ENCODE data around the gene FARP1.

GRCh38 chr13:98471934-98472333 lies 329.0 kb downstream of the FARP1 start:
- TF ChIP-seq POLR2A (IDR thresholded peaks at IDR 0.05) (no peak), CTCF (IDR thresholded peaks at IDR 0.05) (no peak)

Data from sigmoid colon (tissue), 3 donors.